Type B pancreatic cell (in vitro differentiated cells): ENCODE data around the gene SH3GL1. TPM values are rescaled to one million over a fixed set of nuclear protein-coding genes. Genes with fewer than 3 reads are reported as not detected.
A peak's percentile ranks its signal among the peaks of the same experiment; 100 is the strongest.

Experiments used
- DNase-seq: peaks from one replicate; pipeline ENCODE4 v3.0.0; 2021; ENCODE audit warnings: mixed read lengths; ENCODE audit not compliant: unreplicated experiment; ENCODE audit errors: extremely low spot score
- H3K27ac Mint-ChIP-seq: 2 replicates; pipeline ENCODE4 v1.8.0; 2021; ENCODE audit warnings: mild to moderate bottlenecking, mixed read lengths
- H3K27me3 Mint-ChIP-seq: 2 replicates; pipeline ENCODE4 v1.8.0; 2021; ENCODE audit warnings: mixed read lengths
- H3K36me3 Mint-ChIP-seq: 2 replicates; pipeline ENCODE4 v1.8.0; 2021; ENCODE audit warnings: mixed read lengths
- H3K4me1 Mint-ChIP-seq: one replicate; pipeline ENCODE4 v1.8.0; 2021; ENCODE audit warnings: mixed read lengths; ENCODE audit not compliant: unreplicated experiment
- H3K4me3 Mint-ChIP-seq: 2 replicates; pipeline ENCODE4 v1.8.0; 2021; ENCODE audit warnings: mild to moderate bottlenecking, mixed read lengths
- H3K9me3 Mint-ChIP-seq: 2 replicates; pipeline ENCODE4 v1.8.0; 2021; ENCODE audit warnings: mixed read lengths
- CTCF ChIP-seq: fragments of 200-600 bp; sonication (generic); conservative IDR thresholded peaks from 2 replicates; pipeline ENCODE4 v1.5.0; 2021; ENCODE audit warnings: antibody characterized with exemption, mild to moderate bottlenecking
- total RNA-seq: library from RNA; stranded (reverse); gene quantifications from 2 replicates; pipeline ENCODE4 v1.2.1, GENCODE V29; 2021; ENCODE audit warnings: low replicate concordance

The SH3GL1 gene
- total RNA-seq, 1 donor from 2014 or later: 74.4 TPM

GRCh38 chr19:4369888-4370260 lies 30.5 kb downstream of the SH3GL1 start:
- no peaks in the 10 kb centered on the region for H3K36me3 Mint-ChIP-seq
- DNase-seq: no peak
- H3K27ac Mint-ChIP-seq: peak overlapping the region; percentile 53
- peak; percentile 46 for TF ChIP-seq CTCF
- no peaks in the 10 kb centered on the region for H3K27me3 Mint-ChIP-seq
- no peaks in the 10 kb centered on the region for H3K9me3 Mint-ChIP-seq
- peaks cover 22% of the 10 kb centered on the region for H3K4me1 Mint-ChIP-seq
- H3K4me3 Mint-ChIP-seq: no peak overlapping the region

- peak overlapping the region; percentile 70 for H3K4me3 Mint-ChIP-seq
- no peak for DNase-seq
- H3K27me3 Mint-ChIP-seq: no peaks in the 10 kb centered on the region
- TF ChIP-seq CTCF: no peak
- peaks cover 22% of the 10 kb centered on the region for H3K4me1 Mint-ChIP-seq
- H3K9me3 Mint-ChIP-seq: no peaks in the 10 kb centered on the region
- no peaks in the 10 kb centered on the region for H3K36me3 Mint-ChIP-seq
- H3K27ac Mint-ChIP-seq: peak overlapping the region; percentile 89
Measured at GRCh38 chr19:4369109-4369887, 31.0 kb downstream of the SH3GL1 start.

- DNase-seq: no peak
- no peak for TF ChIP-seq CTCF
- H3K9me3 Mint-ChIP-seq: no peaks in the 10 kb centered on the region
- H3K4me1 Mint-ChIP-seq: peaks cover 17% of the 10 kb centered on the region
- peak overlapping the region; percentile 89 for H3K27ac Mint-ChIP-seq
- no peaks in the 10 kb centered on the region for H3K36me3 Mint-ChIP-seq
- no peaks in the 10 kb centered on the region for H3K27me3 Mint-ChIP-seq
- H3K4me3 Mint-ChIP-seq: no peak overlapping the region
Measured at GRCh38 chr19:4368128-4368820, 32.1 kb downstream of the SH3GL1 start.

DNA sequence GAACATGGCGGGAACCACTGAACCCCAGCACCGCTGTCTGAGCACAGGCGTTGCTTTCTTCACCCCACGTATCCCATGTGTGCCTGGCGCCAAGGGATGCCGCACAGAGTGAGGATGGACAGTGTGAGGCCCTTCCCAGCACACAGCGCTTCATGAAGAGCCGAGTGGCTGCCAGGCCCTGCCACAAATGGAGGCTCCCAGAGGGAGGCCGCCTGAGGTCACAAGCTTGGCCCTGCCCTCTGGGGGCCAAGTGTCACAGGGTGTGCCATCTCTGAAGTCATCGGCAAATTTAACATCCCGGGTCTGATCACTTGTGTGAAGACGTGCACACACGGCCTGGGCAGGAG lies 32.6 kb downstream of the SH3GL1 start:
- no peak overlapping the region for H3K4me3 Mint-ChIP-seq
- H3K4me1 Mint-ChIP-seq: peaks cover 17% of the 10 kb centered on the region
- H3K27me3 Mint-ChIP-seq: no peaks in the 10 kb centered on the region
- H3K9me3 Mint-ChIP-seq: no peaks in the 10 kb centered on the region
- H3K27ac Mint-ChIP-seq: peak overlapping the region; percentile 65
- TF ChIP-seq CTCF: no peak
- H3K36me3 Mint-ChIP-seq: no peaks in the 10 kb centered on the region
- no peak for DNase-seq

DNA sequence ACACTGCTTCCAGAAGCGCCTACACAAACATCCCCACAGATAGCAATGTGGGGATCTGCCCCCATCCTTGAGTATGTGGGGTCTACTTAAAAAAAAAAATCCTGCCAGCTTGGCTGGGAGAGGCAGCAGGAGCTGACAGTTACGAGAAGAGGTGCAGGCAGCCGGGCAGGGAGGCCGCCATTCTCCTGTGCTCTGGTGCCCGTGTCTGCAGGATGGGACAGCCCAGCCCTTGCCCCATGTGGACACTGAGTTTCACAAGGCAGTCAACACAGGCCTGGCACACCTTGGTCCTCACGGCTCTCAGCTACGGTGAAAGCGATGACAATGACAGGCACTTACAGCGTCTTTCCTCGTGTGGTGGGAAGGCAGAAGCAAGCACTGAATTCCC lies 33.0 kb downstream of the SH3GL1 start:
- Mint-ChIP-seq H3K27ac (peak overlapping the region; percentile 65), H3K9me3 (no peaks in the 10 kb centered on the region), H3K27me3 (no peaks in the 10 kb centered on the region), H3K4me1 (peaks cover 17% of the 10 kb centered on the region), H3K4me3 (no peak overlapping the region), H3K36me3 (no peaks in the 10 kb centered on the region)
- no peak for TF ChIP-seq CTCF
- no peak for DNase-seq
